ENCODE results near the gene CRTAC1.

CRTAC1 gene

GRCh38 chr10:97905276-97905675, 125.1 kb downstream of the CRTAC1 start:
- H3K27me3 ChIP-seq (ENCODE audit: control insufficient read depth, insufficient read depth, low read length), result no peaks in the 10 kb centered on the region

DNA sequence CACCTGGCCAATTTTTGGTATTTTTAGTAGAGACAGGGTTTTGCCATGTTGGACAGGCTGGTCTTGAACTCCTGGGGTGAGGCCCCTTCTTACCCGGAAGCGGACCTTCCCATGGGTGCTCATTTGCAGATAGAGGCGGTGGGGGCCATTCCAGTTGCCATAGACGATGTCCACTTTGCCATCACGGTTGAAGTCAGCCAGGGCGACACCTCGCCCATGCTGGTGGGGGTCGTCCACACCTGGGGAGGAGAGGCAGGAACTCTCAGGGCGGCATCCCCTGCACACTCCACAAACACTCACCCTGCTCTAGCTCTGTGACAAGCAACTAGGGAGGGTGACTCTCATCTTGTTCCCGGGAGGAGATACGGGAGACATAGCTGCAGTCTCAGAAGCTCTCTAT, 125.8 kb downstream of the CRTAC1 start:
- H3K27me3 ChIP-seq (ENCODE audit: control insufficient read depth, insufficient read depth, low read length), result no peaks in the 10 kb centered on the region
- no peaks in the 10 kb centered on the region for H3K9me3 ChIP-seq (ENCODE audit: control insufficient read depth, low read depth, low read length)
- no peaks in the 10 kb centered on the region for H3K36me3 ChIP-seq (ENCODE audit: control insufficient read depth, low read depth, low read length)
- H3K27ac ChIP-seq (ENCODE audit: low read length), result no peak overlapping the region
- H3K4me1 ChIP-seq (ENCODE audit: control insufficient read depth, low read depth, low read length), result peaks cover 8% of the 10 kb centered on the region
- H3K4me3 ChIP-seq (ENCODE audit: low read length), result no peak overlapping the region
- H3K9ac ChIP-seq (ENCODE audit: low read length), result no peak overlapping the region

More at GRCh38 chr10:97905276-97905675, 125.1 kb downstream of the CRTAC1 start:
- Histone ChIP-seq H3K36me3 (ENCODE audit: control insufficient read depth, low read depth, low read length) (no peaks in the 10 kb centered on the region), H3K9ac (ENCODE audit: low read length) (no peak overlapping the region), H3K4me3 (ENCODE audit: low read length) (no peak overlapping the region), H3K4me1 (ENCODE audit: control insufficient read depth, low read depth, low read length) (peaks cover 8% of the 10 kb centered on the region), H3K27ac (ENCODE audit: low read length) (no peak overlapping the region), H3K9me3 (ENCODE audit: control insufficient read depth, low read depth, low read length) (no peaks in the 10 kb centered on the region)

GRCh38 chr10:97904018-97904381, 126.4 kb downstream of the CRTAC1 start:
- no peaks in the 10 kb centered on the region for H3K27me3 ChIP-seq (ENCODE audit: control insufficient read depth, insufficient read depth, low read length)
- H3K4me3 ChIP-seq (ENCODE audit: low read length), result no peak overlapping the region
- no peaks in the 10 kb centered on the region for H3K36me3 ChIP-seq (ENCODE audit: control insufficient read depth, low read depth, low read length)
- no peaks in the 10 kb centered on the region for H3K9me3 ChIP-seq (ENCODE audit: control insufficient read depth, low read depth, low read length)
- H3K27ac ChIP-seq (ENCODE audit: low read length), result no peak overlapping the region
- H3K4me1 ChIP-seq (ENCODE audit: control insufficient read depth, low read depth, low read length), result peaks cover 8% of the 10 kb centered on the region
- H3K9ac ChIP-seq (ENCODE audit: low read length), result no peak overlapping the region

GRCh38 chr10:97903128-97904017, 127.0 kb downstream of the CRTAC1 start:
- Histone ChIP-seq H3K9me3 (ENCODE audit: control insufficient read depth, low read depth, low read length) (no peaks in the 10 kb centered on the region), H3K27me3 (ENCODE audit: control insufficient read depth, insufficient read depth, low read length) (no peaks in the 10 kb centered on the region), H3K4me1 (ENCODE audit: control insufficient read depth, low read depth, low read length) (peaks cover 8% of the 10 kb centered on the region), H3K4me3 (ENCODE audit: low read length) (no peak overlapping the region), H3K27ac (ENCODE audit: low read length) (no peak overlapping the region), H3K9ac (ENCODE audit: low read length) (no peak overlapping the region), H3K36me3 (ENCODE audit: control insufficient read depth, low read depth, low read length) (no peaks in the 10 kb centered on the region)

- no peak overlapping the region for H3K9ac ChIP-seq (ENCODE audit: low read length)
- H3K4me3 ChIP-seq (ENCODE audit: low read length), result no peak overlapping the region
- H3K9me3 ChIP-seq (ENCODE audit: control insufficient read depth, low read depth, low read length), result no peaks in the 10 kb centered on the region
- H3K36me3 ChIP-seq (ENCODE audit: control insufficient read depth, low read depth, low read length), result no peaks in the 10 kb centered on the region
- no peak overlapping the region for H3K27ac ChIP-seq (ENCODE audit: low read length)
- H3K4me1 ChIP-seq (ENCODE audit: control insufficient read depth, low read depth, low read length), result peaks cover 8% of the 10 kb centered on the region
- H3K27me3 ChIP-seq (ENCODE audit: control insufficient read depth, insufficient read depth, low read length), result no peaks in the 10 kb centered on the region
Observed at GRCh38 chr10:97901381-97901780, 129.0 kb downstream of the CRTAC1 start.

- H3K4me1 ChIP-seq (ENCODE audit: control insufficient read depth, low read depth, low read length), result peaks cover under 1% of the 10 kb centered on the region
- H3K27ac ChIP-seq (ENCODE audit: low read length), result no peak overlapping the region
- no peak overlapping the region for H3K4me3 ChIP-seq (ENCODE audit: low read length)
- H3K9ac ChIP-seq (ENCODE audit: low read length), result no peak overlapping the region
- H3K9me3 ChIP-seq (ENCODE audit: control insufficient read depth, low read depth, low read length), result no peaks in the 10 kb centered on the region
- no peaks in the 10 kb centered on the region for H3K36me3 ChIP-seq (ENCODE audit: control insufficient read depth, low read depth, low read length)
- H3K27me3 ChIP-seq (ENCODE audit: control insufficient read depth, insufficient read depth, low read length), result no peaks in the 10 kb centered on the region
Observed at GRCh38 chr10:97898429-97898828, 132.0 kb downstream of the CRTAC1 start.

- H3K4me1 ChIP-seq (ENCODE audit: control insufficient read depth, low read depth, low read length), result no peaks in the 10 kb centered on the region
- H3K4me3 ChIP-seq (ENCODE audit: low read length), result no peak overlapping the region
- H3K9me3 ChIP-seq (ENCODE audit: control insufficient read depth, low read depth, low read length), result no peaks in the 10 kb centered on the region
- H3K9ac ChIP-seq (ENCODE audit: low read length), result no peak overlapping the region
- H3K27me3 ChIP-seq (ENCODE audit: control insufficient read depth, insufficient read depth, low read length), result no peaks in the 10 kb centered on the region
- H3K27ac ChIP-seq (ENCODE audit: low read length), result no peak overlapping the region
- no peaks in the 10 kb centered on the region for H3K36me3 ChIP-seq (ENCODE audit: control insufficient read depth, low read depth, low read length)
Observed at GRCh38 chr10:97896756-97897358, 133.6 kb downstream of the CRTAC1 start.

GRCh38 chr10:97895915-97896314, 134.5 kb downstream of the CRTAC1 start:
- Histone ChIP-seq H3K27ac (ENCODE audit: low read length) (no peak overlapping the region), H3K9me3 (ENCODE audit: control insufficient read depth, low read depth, low read length) (no peaks in the 10 kb centered on the region), H3K9ac (ENCODE audit: low read length) (no peak overlapping the region), H3K36me3 (ENCODE audit: control insufficient read depth, low read depth, low read length) (no peaks in the 10 kb centered on the region), H3K4me3 (ENCODE audit: low read length) (no peak overlapping the region), H3K4me1 (ENCODE audit: control insufficient read depth, low read depth, low read length) (no peaks in the 10 kb centered on the region), H3K27me3 (ENCODE audit: control insufficient read depth, insufficient read depth, low read length) (no peaks in the 10 kb centered on the region)

- no peak overlapping the region for H3K9ac ChIP-seq (ENCODE audit: low read length)
- H3K36me3 ChIP-seq (ENCODE audit: control insufficient read depth, low read depth, low read length), result no peaks in the 10 kb centered on the region
- H3K27me3 ChIP-seq (ENCODE audit: control insufficient read depth, insufficient read depth, low read length), result no peaks in the 10 kb centered on the region
- no peak overlapping the region for H3K4me3 ChIP-seq (ENCODE audit: low read length)
- no peaks in the 10 kb centered on the region for H3K4me1 ChIP-seq (ENCODE audit: control insufficient read depth, low read depth, low read length)
- no peaks in the 10 kb centered on the region for H3K9me3 ChIP-seq (ENCODE audit: control insufficient read depth, low read depth, low read length)
- H3K27ac ChIP-seq (ENCODE audit: low read length), result no peak overlapping the region
Observed at GRCh38 chr10:97895084-97895483, 135.3 kb downstream of the CRTAC1 start.

DNA sequence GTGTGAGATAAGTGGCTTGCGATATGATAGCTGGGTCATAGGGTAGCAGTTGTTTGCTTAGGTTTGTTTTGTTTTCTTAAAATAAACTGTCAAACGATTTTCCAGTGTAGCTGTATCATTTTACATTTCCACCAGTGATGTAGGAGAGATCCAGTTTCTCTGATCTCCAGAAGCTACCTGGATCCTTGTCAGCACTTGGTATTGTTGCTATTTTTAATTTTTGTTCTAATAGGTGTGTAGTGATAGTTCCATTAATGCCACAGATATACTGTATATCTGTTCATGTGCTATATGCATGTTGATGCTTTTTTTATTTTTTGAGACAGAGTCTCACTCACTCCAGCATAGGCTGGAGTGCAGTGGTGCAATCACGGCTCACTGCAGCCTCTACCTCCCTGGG, 136.3 kb downstream of the CRTAC1 start:
- H3K9me3 ChIP-seq (ENCODE audit: control insufficient read depth, low read depth, low read length), result no peaks in the 10 kb centered on the region
- peaks cover 9% of the 10 kb centered on the region for H3K4me1 ChIP-seq (ENCODE audit: control insufficient read depth, low read depth, low read length)
- H3K27ac ChIP-seq (ENCODE audit: low read length), result no peak overlapping the region
- H3K4me3 ChIP-seq (ENCODE audit: low read length), result no peak overlapping the region
- no peak overlapping the region for H3K9ac ChIP-seq (ENCODE audit: low read length)
- no peaks in the 10 kb centered on the region for H3K36me3 ChIP-seq (ENCODE audit: control insufficient read depth, low read depth, low read length)
- no peaks in the 10 kb centered on the region for H3K27me3 ChIP-seq (ENCODE audit: control insufficient read depth, insufficient read depth, low read length)

DNA sequence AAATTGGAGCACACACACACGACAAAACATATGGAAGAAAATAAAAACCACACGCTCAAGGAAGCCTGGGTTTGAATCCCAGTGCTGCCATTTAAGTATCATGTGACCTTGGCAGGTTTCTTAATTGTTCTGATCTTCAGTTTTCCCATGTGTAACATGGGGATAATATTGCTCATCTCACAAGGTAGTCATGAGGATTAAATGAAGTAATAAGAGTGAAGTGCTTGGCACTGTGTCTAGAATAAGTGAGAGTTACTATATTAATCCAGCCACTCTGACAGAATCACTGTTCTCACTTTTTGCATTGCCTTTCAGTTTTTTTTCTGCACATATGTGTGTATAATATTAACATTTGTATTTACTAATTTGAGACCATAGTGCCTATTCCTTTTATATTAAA, 137.5 kb downstream of the CRTAC1 start:
- Histone ChIP-seq H3K27ac (ENCODE audit: low read length) (no peak overlapping the region), H3K4me1 (ENCODE audit: control insufficient read depth, low read depth, low read length) (peaks cover 15% of the 10 kb centered on the region), H3K9ac (ENCODE audit: low read length) (no peak overlapping the region), H3K4me3 (ENCODE audit: low read length) (no peak overlapping the region), H3K36me3 (ENCODE audit: control insufficient read depth, low read depth, low read length) (no peaks in the 10 kb centered on the region), H3K27me3 (ENCODE audit: control insufficient read depth, insufficient read depth, low read length) (no peaks in the 10 kb centered on the region), H3K9me3 (ENCODE audit: control insufficient read depth, low read depth, low read length) (no peaks in the 10 kb centered on the region)

GRCh38 chr10:97892506-97892905, 137.9 kb downstream of the CRTAC1 start:
- Histone ChIP-seq H3K9me3 (ENCODE audit: control insufficient read depth, low read depth, low read length) (no peaks in the 10 kb centered on the region), H3K27me3 (ENCODE audit: control insufficient read depth, insufficient read depth, low read length) (no peaks in the 10 kb centered on the region), H3K4me1 (ENCODE audit: control insufficient read depth, low read depth, low read length) (peaks cover 15% of the 10 kb centered on the region), H3K4me3 (ENCODE audit: low read length) (no peak overlapping the region), H3K36me3 (ENCODE audit: control insufficient read depth, low read depth, low read length) (no peaks in the 10 kb centered on the region), H3K9ac (ENCODE audit: low read length) (no peak overlapping the region), H3K27ac (ENCODE audit: low read length) (no peak overlapping the region)
